ENCODE results near the gene ZNF792.
"Not testable (repeated sequence)": the region's sequence is repeated elsewhere in the genome, so short reads cannot be mapped to it uniquely, and the experiment has no call there.

ZNF792 gene

GRCh38 chr19:34963573-34964406 lies at the start of gene ZNF792:
Gene ZNF792 (minus strand): TSS chr19:34964229. CDS start chr19:34963662, 567 bp downstream.
- DNase-seq = peak; percentile 18 to 34

- peak; percentile 78 to 81 for DNase-seq
Observed at GRCh38 chr19:35013041-35013819, 49.2 kb upstream of the ZNF792 start.

- no peak for DNase-seq
Observed at GRCh38 chr19:35011737-35012682, 48.0 kb upstream of the ZNF792 start.

- no peak for DNase-seq
Observed at GRCh38 chr19:35011091-35011689, 47.2 kb upstream of the ZNF792 start.

GRCh38 chr19:35009424-35010415 lies 45.7 kb upstream of the ZNF792 start:
- no peak for DNase-seq

GRCh38 chr19:35008891-35009341 lies 44.9 kb upstream of the ZNF792 start:
- DNase-seq = no peak

- DNase-seq = not testable (repeated sequence)
Observed at GRCh38 chr19:35007427-35007826, 43.4 kb upstream of the ZNF792 start.

- no peak for DNase-seq
Observed at GRCh38 chr19:35006999-35007365, 43.0 kb upstream of the ZNF792 start.

- DNase-seq = no peak
Observed at GRCh38 chr19:35006342-35006998, 42.4 kb upstream of the ZNF792 start.

GRCh38 chr19:35006007-35006341 lies 41.9 kb upstream of the ZNF792 start:
- not testable (repeated sequence) for DNase-seq

- no peak for DNase-seq
Observed at GRCh38 chr19:35005256-35005977, 41.4 kb upstream of the ZNF792 start.

GRCh38 chr19:35004517-35005255 lies 40.7 kb upstream of the ZNF792 start:
- no peak for DNase-seq

GRCh38 chr19:35002037-35002535 lies 38.1 kb upstream of the ZNF792 start:
- DNase-seq = no peak

GRCh38 chr19:35000647-35001501 lies 36.8 kb upstream of the ZNF792 start:
- DNase-seq = peak; percentile 47 to 49

GRCh38 chr19:35000338-35000646 lies 36.3 kb upstream of the ZNF792 start:
- DNase-seq = no peak

- DNase-seq = peak; percentile 56 to 58
Observed at GRCh38 chr19:34999498-35000337, 35.7 kb upstream of the ZNF792 start, which contains the start of gene GRAMD1A. Gene GRAMD1A (plus strand): TSS chr19:35000323. CDS start chr19:35000479, 156 bp downstream.

Measured in activated CD4-positive, alpha-beta T cell treated with anti-CD3 and anti-CD28 coated beads, Interleukin-2, amount 50 U/mL, for 4 hours (primary cell).